ENCODE data around the gene JADE2. TPM values are rescaled to one million over a fixed set of nuclear protein-coding genes. Genes with fewer than 3 reads are reported as not detected.

JADE2 gene
- total RNA-seq, 1 experiment from 2014 or later, result 138 TPM

DNA sequence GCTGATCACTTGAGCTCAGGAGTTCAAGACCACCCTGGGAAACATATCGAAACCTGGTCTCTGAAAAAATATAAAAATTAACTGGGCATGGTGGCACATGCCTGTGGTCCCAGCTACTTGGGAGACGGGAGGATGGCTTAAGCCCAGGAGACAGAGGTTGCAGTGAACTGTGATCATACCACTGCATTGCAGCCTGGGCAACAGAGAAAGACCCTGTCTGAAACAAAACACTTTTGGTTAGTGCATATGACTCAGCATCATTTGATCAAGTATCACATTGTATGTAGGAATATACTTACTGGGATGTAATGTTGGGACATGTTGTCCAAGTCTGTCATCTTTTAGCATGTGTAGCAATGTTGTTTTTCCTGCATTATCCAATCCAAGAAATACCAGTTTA is 95.2 kb downstream of the JADE2 start:
- ChIA-PET POLR2A (interaction anchor here (0.5 to 0.7 kb wide), 4 partner anchors 28 to 149 kb away, joined by 3 to 4 read pairs (median 3); partner anchors contain the start of gene SEC24A), CTCF (interaction anchor here (0.7 to 1.3 kb wide), 6 partner anchors 14 to 115 kb away, joined by 3 to 4 read pairs (median 4); no protein-coding TSS in a partner anchor)
- TSS peak; percentile 4 for BruUV-seq (replicated peaks)
- Mint-ChIP-seq H3K4me3 (ENCODE audit: unreplicated experiment) (no peak overlapping the region), H3K27me3 (ENCODE audit: insufficient read depth, unreplicated experiment) (no peaks in the 10 kb centered on the region), H3K36me3 (ENCODE audit: insufficient read depth, unreplicated experiment) (peaks cover 86% of the 10 kb centered on the region), H3K4me1 (ENCODE audit: insufficient read depth, unreplicated experiment) (peaks cover 16% of the 10 kb centered on the region), H3K9me3 (ENCODE audit: unreplicated experiment) (no peaks in the 10 kb centered on the region), H3K27ac (ENCODE audit: low read depth, unreplicated experiment) (no peak overlapping the region)
- intact Hi-C loops (cut with micrococcal nuclease), result no loop called here
- TF ChIP-seq CTCF (IDR thresholded peaks at IDR 0.05; ENCODE audit: unreplicated experiment), result no peak
- DNase-seq (ENCODE audit: unreplicated experiment), result no peak

- BruUV-seq (replicated peaks), result no TSS peak
- no peak for DNase-seq (ENCODE audit: unreplicated experiment)
- Mint-ChIP-seq H3K27ac (ENCODE audit: low read depth, unreplicated experiment) (peak overlapping the region; percentile 40), H3K27me3 (ENCODE audit: insufficient read depth, unreplicated experiment) (no peaks in the 10 kb centered on the region), H3K4me1 (ENCODE audit: insufficient read depth, unreplicated experiment) (peaks cover 24% of the 10 kb centered on the region), H3K9me3 (ENCODE audit: unreplicated experiment) (no peaks in the 10 kb centered on the region), H3K36me3 (ENCODE audit: insufficient read depth, unreplicated experiment) (peaks cover 62% of the 10 kb centered on the region), H3K4me3 (ENCODE audit: unreplicated experiment) (no peak overlapping the region)
- ChIA-PET POLR2A (interaction anchor here (1.0 to 5.0 kb wide), 7 partner anchors 9 to 254 kb away, joined by 3 to 33 read pairs (median 4); partner anchors contain the start of genes SEC24A and UBE2B), CTCF (interaction anchor here (0.6 kb wide), 1 partner anchor 574 kb away, joined by 3 read pairs; no protein-coding TSS in a partner anchor)
- no peak for TF ChIP-seq CTCF (IDR thresholded peaks at IDR 0.05; ENCODE audit: unreplicated experiment)
- intact Hi-C loops (cut with micrococcal nuclease), result no loop called here
Measured at GRCh38 chr5:134625559-134625958, 100.1 kb downstream of the JADE2 start.

- BruUV-seq (replicated peaks), result no TSS peak
- Mint-ChIP-seq H3K4me1 (ENCODE audit: insufficient read depth, unreplicated experiment) (peaks cover 30% of the 10 kb centered on the region), H3K27me3 (ENCODE audit: insufficient read depth, unreplicated experiment) (no peaks in the 10 kb centered on the region), H3K9me3 (ENCODE audit: unreplicated experiment) (no peaks in the 10 kb centered on the region), H3K36me3 (ENCODE audit: insufficient read depth, unreplicated experiment) (peaks cover 65% of the 10 kb centered on the region), H3K27ac (ENCODE audit: low read depth, unreplicated experiment) (peak overlapping the region; percentile 53), H3K4me3 (ENCODE audit: unreplicated experiment) (peak overlapping the region; percentile 22)
- peak; percentile 84 for DNase-seq (ENCODE audit: unreplicated experiment)
- TF ChIP-seq CTCF (IDR thresholded peaks at IDR 0.05; ENCODE audit: unreplicated experiment), result no peak
- POLR2A ChIA-PET, result interaction anchor here (0.6 to 5.0 kb wide), 10 partner anchors 17 to 592 kb away, joined by 3 to 33 read pairs (median 4); partner anchors contain the start of genes SEC24A and UBE2B
- intact Hi-C loops (cut with micrococcal nuclease), result no loop called here
- CTCF ChIA-PET, result interaction anchor here (0.6 kb wide), 2 partner anchors 16 to 20 kb away, joined by 3 read pairs; no protein-coding TSS in a partner anchor
Measured at GRCh38 chr5:134626369-134627014, 101.0 kb downstream of the JADE2 start.

Other genes with a start within 250 kb of the JADE2 start
- 9.0 and 12.8 TPM in 2 replicates for gene CDKL3, start 158.5 kb upstream of the JADE2 start, total RNA-seq (2022)
- 178 and 186 TPM in 2 replicates for gene UBE2B, start 154.1 kb upstream of the JADE2 start, total RNA-seq (2022)
- gene CDKN2AIPNL, start 113.8 kb upstream of the JADE2 start, total RNA-seq (2022), result 75.1 and 82.4 TPM in 2 replicates
- 104 and 116 TPM in 2 replicates for gene SAR1B, start 107.2 kb downstream of the JADE2 start, total RNA-seq (2022)
- 39.1 and 41.4 TPM in 2 replicates for gene SEC24A, start 123.1 kb downstream of the JADE2 start, total RNA-seq (2022)
- gene CAMLG, start 212.9 kb downstream of the JADE2 start, total RNA-seq (2022), result 38.3 and 41.8 TPM in 2 replicates
- gene DDX46, start 233.1 kb downstream of the JADE2 start, total RNA-seq (2022), result 57.7 and 77.0 TPM in 2 replicates

Data from MCF 10A (cell line).